GM19351 (cell line): ENCODE results near the gene DAGLB.
"Not testable (repeated sequence)": the region's sequence is repeated elsewhere in the genome, so short reads cannot be mapped to it uniquely, and the experiment has no call there.

Source experiments
- ATAC-seq: cut with Tn5 transposase; IDR thresholded peaks from one replicate; pipeline ENCODE4 v1.9.1; 2021; ENCODE audit warnings: mild to moderate bottlenecking, moderate library complexity; ENCODE audit not compliant: unreplicated experiment

Gene DAGLB

DNA sequence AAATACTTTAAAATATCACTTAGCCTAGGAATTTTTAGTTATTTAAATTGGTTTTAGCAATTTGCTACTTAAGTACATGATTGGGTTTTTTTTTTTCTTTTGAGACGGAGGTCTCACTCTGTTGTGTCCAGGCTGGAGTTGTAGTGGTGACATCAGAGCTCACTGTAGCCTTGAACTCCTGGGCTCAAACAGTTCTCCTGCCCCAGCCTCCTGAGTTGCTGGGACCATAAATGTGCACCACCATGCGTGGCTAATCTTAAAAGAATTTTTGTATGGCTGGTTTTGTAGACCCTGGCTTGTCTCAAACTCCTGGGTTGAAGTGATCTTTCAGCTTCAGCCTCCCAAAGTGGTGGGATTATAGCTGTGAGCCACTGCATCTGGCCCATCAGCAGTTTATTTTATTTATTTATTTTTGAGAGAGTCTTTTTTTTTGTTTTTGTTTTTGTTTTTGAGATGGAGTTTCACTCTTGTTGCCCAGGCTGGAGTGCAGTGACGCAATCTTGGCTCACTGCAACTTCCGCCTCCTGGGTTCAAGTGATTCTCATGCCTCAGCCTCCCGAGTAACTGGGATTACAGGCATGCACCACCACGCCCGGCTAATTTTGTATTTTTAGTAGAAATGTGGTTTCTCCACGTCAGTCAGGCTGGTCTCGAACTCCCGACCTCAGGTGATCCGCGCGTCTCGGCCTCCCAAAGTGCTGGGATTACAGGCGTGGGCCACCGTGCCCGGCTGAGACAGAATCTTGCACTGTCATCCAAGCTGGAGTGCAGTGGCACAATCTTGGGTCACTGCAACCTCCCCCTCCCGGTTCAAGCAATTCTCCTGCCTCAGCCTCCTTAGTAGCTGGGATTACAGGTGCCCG, 47.3 kb downstream of the DAGLB start:
- ATAC-seq: not testable (repeated sequence)

DNA sequence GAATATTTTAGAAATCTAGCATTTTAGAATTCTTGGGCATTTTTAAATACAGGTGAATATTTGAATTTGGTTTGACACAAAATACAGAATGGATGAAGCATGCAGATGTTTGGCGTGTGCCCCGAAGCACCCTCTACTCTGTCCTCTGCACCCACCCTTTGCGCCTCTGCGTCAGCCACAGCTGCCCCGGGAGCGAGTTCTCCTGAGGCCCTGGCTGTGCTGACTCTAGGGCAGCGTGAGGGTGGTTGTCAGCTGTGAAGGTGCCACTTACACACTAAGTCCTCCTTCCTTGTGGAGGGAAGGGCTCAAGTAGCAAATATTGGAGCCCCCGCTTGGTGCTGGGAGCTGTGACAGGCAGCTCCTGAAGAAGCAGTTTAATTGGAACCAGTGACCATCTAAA, 48.4 kb downstream of the DAGLB start:
- ATAC-seq: no peak

DNA sequence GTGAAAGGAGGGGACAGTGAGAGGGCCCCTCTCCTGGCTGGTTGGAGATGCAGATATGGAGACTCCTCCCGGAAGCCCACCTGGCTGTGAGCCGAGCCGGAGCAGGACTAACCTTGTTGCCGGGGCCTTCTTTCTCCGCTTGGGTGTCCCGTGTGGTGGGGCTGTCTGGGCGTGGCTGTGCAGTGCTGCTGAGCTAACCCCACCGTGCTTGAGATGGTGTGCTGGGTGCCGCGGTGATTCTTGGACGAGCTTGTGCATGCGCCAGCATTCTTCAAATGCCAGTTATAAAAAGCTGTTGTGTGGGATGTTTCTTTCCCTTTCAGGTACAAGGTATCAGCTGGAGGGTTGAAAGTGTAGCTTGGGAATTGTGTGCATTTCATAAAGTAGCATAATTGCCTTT, 48.8 kb downstream of the DAGLB start:
- no peak for ATAC-seq

DNA sequence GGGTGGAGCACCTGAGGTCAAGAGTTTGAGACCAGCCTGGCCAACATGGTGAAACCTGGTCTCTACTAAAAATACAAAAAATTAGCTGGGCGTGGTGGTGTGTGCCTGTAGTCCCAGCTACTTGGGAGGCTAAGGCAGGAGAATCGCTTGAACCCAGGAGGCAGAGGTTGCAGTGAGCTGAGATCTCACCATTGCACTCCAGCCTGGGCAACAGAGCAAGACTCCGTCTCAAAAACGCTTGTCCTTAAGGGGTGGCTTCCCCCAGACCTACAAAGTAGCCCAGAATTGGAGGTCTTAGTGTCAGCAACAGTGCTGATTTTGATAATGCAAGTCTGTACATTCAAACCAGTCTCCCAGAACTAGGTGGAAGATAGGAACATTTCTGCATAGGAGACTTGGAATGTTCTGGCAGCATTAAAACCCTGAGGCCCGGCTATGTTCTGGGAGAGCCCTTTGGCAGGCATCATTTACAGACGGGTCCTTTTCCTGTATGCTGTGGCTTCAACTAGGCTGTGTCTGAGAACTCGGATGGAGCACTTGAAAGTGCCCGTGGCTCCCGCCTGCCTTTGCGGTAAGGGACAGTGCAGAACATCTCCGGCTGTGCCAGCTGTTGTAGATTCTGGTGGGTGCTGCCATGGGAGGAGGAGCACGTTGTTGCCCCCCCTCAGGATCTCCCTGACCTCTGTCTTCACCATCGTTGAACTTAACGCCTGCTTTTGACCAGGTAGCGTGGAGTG, 49.8 kb downstream of the DAGLB start:
- ATAC-seq: not testable (repeated sequence)

DNA sequence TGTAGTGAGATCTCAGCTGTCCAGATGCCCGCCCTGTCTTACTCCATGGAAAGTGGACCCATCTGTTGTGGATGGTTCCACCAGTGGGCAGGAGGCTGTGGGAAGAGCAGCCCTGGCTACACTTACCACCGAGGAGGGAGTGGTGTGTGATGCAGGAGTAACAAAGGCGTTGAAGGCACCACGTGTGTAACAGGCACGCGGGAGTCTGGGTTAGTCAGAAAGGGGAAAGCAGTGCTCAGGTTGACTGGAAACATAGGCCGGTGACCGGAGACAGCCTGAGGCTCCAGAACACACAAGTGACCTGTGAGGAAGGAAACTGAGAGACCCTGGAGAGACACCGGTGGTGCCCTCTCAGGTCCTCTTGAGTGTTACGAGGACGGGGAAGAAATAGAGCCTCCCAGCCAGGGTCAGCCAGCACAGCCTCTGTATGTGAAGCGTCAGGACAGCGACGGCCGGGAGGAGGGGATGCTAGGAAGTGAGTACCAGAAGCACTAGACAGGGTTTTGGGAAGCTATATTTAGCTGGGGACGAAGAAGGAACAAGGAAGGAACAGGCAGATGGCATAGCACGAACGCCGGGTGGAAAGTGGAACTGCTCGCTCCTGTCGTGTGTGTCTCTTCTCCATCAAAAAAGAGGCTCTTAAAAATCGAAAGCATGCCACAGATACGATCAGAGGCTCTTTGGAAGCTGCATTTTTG, 51.7 kb downstream of the DAGLB start:
- ATAC-seq: no peak

DNA sequence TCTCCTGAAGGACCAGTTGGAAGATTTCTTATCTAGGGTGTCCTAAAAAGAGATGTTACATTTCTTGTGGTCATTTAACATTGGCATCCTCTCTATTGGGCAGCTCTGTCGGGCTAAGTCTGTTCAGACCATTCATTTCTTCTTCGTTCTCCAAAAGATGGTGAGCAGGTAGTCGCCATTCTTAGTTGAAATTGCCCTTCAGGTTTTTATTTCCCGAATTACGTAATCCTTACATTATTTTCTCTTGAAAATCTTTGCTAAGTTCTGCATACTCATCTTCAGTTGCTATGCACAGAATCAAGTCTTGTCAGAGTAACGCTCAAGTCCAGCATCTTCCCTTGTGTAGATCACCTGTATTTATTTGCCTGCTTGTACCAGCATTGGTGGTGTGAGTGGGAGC, 53.6 kb downstream of the DAGLB start:
- no peak for ATAC-seq

DNA sequence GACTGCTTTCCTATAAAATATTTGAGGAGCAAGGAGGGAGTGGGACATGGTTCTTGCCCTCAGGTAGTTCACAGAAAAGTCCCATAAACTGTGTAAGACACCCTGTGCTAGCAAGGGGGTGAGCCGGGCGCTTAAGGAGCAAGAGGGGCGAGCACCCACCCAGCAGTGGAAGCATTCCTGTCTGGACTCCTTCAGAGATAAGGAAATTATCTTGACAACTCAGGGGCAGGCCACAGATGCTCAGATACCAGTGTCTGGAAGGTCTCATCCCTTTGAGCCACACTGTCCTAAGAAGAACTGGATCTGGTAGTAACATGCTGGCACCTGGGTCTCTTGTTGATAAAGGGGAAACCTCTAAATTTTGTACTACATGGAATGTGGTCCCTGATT, 54.1 kb downstream of the DAGLB start:
- ATAC-seq: no peak

DNA sequence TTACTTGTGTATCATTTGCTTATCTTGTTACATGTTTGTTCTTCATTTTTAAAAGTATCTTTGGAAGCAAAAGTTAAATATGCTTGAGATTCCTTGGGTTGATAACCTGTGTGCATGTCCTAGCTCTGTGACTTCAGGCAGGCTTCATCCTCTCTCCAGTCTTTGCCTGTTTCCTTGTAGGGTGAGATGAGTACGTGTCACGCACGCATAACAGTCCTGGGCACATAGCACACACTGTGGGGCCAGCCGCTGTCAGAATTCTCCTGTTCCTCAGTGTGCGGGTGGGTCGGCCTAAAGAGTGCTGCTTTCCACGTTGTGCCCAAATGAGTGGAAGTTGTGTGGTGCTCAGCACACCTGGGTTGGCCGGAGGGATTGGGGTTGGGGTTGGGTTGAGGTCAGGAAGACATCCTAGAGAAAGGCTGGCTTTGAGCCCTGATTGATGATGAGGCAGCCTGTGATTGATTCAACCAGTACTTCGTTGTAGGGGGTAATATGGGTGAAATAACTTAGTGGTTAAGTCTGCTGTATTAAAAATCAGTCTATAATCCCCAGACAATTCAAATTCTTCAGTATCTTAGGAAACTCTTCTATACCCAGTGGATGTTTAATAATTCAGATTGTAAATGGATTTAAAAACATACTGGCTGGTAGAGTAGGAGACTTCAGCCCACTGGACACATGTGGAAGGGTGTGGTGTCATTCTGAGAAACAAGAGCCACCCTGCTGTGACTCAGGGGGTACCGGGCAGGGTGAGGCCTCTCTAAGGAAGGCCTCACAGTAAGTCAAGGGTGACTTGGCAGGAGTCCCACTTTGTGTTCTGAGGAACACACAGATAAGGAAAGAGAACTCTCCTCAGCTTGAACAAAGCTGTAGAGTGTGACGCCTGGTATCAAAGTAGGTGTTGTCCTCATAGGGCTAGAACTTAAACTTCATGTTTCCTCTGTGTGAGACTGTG, 54.8 kb downstream of the DAGLB start:
- ATAC-seq: no peak

DNA sequence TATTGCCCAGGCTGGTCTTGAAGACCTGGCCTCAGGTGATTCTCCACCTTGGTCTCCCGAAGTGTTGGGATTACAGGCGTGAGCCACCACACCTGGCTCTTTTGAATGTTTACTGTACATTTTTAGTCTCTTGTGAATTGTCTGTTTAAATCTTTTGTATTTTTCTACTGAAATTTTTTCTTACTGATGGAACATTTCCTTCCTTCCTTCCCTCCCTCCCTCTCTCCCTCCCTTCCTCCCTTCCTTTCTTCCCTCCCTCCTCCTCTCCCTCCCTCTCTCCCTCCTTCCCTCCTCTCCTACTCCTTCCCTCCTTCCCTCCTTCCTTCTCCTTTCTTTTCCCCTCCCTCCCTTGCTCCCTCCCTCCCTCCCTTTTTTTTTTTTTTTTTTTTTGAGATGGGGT, 58.0 kb downstream of the DAGLB start:
- no peak for ATAC-seq

DNA sequence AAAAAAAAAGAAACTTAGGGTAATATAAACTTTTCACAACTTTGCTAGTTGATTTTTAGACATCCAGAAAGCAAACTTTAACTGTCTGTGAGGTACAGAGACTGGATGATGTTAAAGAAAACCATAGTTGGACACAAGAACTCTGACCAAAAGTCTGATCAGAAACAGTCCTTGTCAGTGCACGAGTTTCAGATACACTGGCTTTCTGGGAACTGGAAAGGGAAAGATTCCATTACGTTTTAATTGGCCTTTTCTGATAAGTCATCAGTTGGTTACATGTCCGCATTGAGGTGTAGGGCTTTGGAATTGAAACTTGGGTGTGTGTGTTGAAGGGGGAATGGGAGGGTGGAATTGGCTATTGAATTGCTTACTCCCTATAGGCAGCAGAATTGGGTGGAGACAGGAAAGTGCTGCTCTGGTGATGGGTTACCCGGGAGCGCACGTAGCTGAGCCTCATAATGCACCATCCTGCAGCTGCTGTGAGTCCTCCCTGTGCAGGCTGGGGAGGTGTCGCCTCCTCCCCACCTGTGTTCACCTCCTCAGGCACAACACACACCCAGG, 59.9 kb downstream of the DAGLB start:
- no peak for ATAC-seq

DNA sequence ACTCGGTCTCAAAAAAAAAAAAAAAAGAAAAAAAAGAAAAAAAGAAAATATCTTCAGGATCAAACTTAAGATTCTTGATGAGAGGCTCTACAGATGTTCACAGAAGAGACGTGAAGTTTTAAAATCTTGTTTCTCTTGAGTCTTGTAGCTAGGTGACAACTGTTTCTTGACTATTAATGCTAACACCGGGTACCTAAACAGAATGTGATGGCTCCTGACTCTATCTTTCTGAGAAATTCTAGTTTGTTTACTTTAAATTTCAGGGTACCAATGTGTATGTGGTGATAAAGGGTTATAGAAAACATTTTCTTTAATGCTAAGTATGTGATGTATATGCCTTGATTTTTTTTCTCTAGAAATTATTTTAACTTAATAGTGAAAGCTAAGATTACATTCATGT, 61.0 kb downstream of the DAGLB start:
- no peak for ATAC-seq

DNA sequence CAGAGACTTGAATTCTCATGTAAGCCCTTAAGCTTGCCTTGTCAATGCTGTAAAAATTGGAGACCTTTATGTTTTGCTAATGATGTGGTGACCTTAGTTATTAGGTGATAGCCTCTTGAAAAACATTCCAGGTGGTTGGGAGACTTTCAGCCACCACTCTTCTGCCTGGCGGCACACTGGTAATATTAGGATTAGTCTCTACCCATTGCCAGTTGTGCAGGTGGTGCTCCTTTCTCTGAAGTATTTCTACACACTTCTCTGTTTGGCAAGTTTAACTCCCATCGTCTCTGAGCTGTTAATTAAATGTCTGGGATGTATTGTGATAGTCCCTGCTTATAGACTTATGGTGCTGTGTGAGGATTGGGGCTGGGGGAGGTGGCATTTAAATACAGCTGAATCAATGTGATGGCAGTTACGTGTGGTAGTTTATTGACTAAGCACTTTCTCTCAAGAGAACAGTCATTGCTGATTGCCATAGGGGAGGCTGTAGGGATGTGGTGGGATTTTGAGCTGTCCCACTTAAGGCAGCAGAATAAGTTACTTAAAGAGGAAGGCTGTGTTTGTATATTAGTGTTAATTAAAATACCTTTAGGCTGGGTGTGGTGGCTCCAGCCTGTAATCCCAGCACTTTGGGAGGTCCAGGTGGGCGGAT, 61.7 kb downstream of the DAGLB start:
- no peak for ATAC-seq

DNA sequence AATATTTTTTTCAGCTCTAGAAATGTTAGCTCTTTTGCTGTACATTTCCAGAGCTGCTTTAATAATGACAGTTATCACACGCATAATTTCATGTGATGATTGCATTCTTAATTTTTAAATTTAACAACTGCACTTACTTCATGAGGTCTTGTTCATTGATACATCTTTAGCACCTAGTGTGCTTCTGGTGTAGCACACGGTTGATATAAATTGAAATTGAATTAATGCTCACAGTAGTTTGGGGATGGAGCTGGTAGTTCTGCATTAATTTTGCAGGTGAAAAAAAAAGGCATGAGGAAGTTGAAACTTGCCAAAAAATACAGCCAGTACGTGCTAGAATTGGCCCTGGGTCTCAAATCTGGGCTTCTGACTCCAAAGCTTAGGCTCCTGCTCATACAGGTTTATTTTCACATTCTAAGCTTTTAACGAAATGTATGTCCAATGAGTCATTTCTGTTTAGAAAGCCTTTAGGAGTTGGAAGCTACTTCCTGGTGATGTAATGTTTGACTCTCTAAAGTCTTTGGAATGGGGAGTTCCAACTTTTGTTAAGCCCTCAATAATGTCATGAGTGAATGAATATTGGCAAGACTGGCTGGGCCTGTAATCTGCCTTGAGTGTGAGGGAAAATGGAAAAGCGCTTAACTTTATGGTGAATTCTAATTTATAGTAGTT, 62.5 kb downstream of the DAGLB start:
- no peak for ATAC-seq

DNA sequence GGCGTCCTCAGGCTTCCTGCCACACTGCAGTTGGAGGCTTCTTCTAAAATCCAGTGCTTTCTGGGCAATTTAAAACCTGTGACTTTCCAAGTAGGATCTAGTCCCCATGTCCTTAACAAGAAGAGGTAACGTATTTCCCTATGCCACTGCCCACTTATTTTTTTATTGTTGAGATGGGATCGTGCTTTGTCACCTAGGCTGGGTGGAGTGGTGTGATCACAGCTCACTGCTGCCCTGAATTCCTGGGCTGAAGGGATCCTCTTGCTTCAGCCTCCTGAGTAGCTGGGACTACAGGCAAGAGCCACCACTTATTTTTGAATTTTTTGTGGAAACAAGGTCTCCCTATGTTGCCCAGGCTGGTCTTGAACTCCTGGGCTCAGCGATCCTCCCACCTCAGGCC, 63.4 kb downstream of the DAGLB start:
- ATAC-seq: no peak

DNA sequence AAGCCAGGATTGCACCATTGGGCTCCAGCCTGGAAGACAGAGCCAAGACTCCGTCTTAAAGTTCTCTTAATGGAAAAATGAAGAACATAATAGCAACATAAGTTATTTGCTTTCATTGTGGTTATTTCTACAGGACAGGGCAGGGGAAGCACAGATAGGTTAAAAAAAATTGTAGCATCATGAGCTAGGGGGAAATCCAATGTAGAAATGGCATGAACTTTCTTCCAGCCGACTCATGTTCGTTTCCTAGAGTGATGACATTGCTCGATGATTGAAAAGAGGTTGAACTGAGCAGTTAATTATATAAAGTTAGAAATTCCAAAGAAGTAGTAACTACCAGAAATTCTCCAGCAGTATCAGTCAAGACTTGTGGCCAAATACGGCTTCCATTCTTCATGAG, 64.9 kb downstream of the DAGLB start:
- no peak for ATAC-seq

DNA sequence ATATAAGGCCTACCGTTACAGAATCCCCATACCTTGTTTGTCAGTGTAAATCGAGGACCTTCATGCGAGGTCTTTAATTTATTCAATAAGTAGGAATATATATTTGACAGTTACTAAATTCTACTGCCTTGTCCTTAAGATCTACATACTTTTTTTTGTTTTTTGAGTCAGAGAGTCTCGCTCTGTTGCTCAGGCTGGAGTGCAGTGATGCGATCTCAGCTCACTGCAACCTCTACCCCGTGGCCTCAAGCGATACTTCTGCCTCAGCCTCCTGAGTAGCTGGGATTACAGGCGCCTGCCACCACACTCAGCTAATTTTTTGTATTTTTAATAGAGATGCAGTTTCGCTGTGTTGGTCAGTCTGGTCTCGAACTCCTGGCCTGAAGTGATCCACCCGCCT, 65.9 kb downstream of the DAGLB start:
- ATAC-seq: not testable (repeated sequence)

DNA sequence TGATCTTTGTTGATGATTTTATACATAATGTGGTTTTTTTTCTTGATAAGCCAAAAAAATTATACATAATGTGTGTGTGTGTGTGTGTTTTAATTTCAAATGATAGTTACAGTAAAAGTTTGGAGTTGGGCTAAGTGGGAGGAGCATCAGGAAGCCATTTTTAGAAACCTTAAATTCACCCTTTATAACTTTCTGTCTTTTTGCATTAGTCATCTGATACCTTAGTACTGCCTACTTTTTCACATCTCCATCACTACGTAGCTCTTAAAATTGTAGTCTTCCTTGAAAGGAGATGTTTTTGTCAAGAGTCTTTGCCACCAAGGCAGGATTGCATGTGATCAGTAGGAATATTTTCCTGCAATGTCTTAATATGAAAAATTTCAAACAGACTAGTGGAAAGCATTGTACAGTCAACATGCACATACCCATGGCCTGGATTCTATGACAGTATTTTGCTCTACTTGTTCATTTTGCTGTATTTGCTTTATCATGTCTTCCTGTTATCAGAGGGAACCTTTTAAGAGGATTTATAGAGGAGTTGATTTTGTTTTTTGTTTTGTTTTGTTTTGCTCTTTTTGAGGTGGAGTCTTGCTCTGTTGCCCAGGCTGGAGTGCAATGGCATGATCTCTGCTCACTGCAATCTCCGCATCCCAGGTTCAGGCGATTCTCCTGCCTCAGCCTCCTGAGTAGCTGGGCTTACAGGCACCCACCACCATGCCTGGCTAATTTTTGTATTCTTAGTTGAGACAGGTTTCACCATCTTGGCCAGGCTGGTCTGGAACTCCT, 67.3 kb downstream of the DAGLB start:
- no peak for ATAC-seq

DNA sequence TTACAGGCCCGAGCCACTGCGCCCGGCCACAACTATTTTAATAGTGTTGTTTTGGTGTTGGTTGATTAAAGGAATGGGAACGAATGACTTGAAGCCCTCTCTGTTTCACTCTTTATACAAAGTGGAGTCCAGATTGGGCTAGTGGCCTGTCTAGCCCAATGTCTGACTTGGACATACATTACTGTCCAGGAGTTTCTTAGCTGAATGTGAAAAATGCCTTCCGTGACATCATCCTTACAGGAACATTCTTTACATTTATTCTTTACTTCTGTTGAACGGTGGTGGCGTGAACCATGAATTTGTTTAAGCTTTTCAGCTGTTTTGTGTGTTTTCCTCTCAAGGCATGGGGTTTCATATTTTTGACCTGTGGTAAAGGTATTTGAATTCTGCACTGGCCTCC, 67.9 kb downstream of the DAGLB start:
- no peak for ATAC-seq
